Right lobe of liver (tissue), 4 donors: ENCODE measurements around the gene PCDHB7.
A peak's percentile ranks its signal among the peaks of the same experiment; 100 is the strongest.

ENCODE experiments used
- CTCF ChIP-seq, 4 donors: fragments of 200-600 bp in 3 of 4; fragments of 450-650 bp in 1 of 4; IDR thresholded peaks; one replicate each; pipeline versions ENCODE4 v1.5.1 to v1.8.0; 2016 to 2022; ENCODE audit warnings: antibody characterized with exemption in 4 of 4, mild to moderate bottlenecking in 2 of 4
- POLR2A ChIP-seq: fragments of 450-650 bp; IDR thresholded peaks from one replicate; pipeline ENCODE4 v1.6.1; 2017; ENCODE audit warnings: antibody characterized with exemption, mild to moderate bottlenecking
- donor health status: DM: no; HTN: no; CAD: no.
- donor health status: DM: no; HTN: no; CAD: no.
- donor health status: DM: no; HTN: yes; CAD: no.

GRCh38 chr5:141186897-141187512, 14.6 kb downstream of the PCDHB7 start, which contains the start of gene PCDHB9:
- TF ChIP-seq CTCF (IDR thresholded peaks at IDR 0.05): peak in 2 of 4 donors; percentile 15 to 17
- TF ChIP-seq POLR2A: no peak
